ENCODE measurements around the gene MARS1. TPM values are rescaled to one million over a fixed set of nuclear protein-coding genes. Genes with fewer than 3 reads are reported as not detected.
A peak's percentile ranks its signal among the peaks of the same experiment; 100 is the strongest.
"Not testable (repeated sequence)": the region's sequence is repeated elsewhere in the genome, so short reads cannot be mapped to it uniquely, and the experiment has no call there.

Gene MARS1
- total RNA-seq, 1 donor from 2014 or later, result 72.9 TPM

DNA sequence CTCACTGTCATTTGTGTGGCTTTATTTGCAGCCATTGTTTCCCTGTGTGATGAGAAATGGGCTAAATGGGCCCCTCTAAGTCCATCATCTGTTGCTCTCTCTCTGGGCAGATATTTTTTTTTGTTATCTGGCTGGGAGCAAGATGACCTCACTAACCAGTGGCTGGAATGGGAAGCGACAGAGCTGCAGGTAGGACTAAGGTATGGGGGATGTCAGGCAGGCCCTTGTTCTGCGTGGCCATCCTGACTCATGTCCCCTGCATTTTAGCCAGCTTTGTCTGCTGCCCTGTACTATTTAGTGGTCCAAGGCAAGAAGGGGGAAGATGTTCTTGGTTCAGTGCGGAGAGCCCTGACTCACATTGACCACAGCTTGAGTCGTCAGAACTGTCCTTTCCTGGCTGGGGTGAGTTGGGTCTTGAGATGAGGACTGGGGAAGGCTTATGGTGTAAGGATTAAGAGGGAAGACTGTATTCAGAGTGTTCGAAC is 1.3 kb downstream of the MARS1 start:
- no peak for DNase-seq (ENCODE audit: low read depth in 2 of 2)

DNA sequence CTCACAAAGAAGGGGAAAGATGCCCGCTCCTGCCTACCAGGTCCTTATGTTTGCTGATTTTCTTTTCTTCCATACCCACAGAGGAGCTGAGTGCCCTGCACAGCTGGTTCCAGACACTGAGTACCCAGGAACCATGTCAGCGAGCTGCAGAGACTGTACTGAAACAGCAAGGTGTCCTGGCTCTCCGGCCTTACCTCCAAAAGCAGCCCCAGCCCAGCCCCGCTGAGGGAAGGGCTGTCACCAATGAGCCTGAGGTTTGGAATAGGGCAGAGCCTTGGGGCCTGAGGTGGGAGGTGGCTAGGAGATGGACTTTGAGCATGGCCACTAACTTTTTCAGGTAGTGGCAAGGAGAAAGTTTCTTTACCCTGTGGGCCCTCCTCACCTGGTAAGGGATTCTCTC is 2.3 kb downstream of the MARS1 start:
- no peak for DNase-seq (ENCODE audit: low read depth in 2 of 2)

- no peak for DNase-seq (ENCODE audit: low read depth in 2 of 2)
Observed at GRCh38 chr12:57491393-57492280, 3.8 kb downstream of the MARS1 start.

- not testable (repeated sequence) for DNase-seq (ENCODE audit: low read depth in 2 of 2)
Observed at GRCh38 chr12:57495051-57495701, 7.3 kb downstream of the MARS1 start.

GRCh38 chr12:57496822-57497221 is 9.0 kb downstream of the MARS1 start:
- DNase-seq (ENCODE audit: low read depth in 2 of 2), result no peak

GRCh38 chr12:57497223-57498131 is 9.6 kb downstream of the MARS1 start:
- DNase-seq (ENCODE audit: low read depth in 2 of 2), result no peak

GRCh38 chr12:57498132-57498502 is 10.2 kb downstream of the MARS1 start:
- no peak for DNase-seq (ENCODE audit: low read depth in 2 of 2)

GRCh38 chr12:57498571-57498970 is 10.7 kb downstream of the MARS1 start:
- no peak for DNase-seq (ENCODE audit: low read depth in 2 of 2)

- no peak for DNase-seq (ENCODE audit: low read depth in 2 of 2)
Observed at GRCh38 chr12:57500213-57500612, 12.3 kb downstream of the MARS1 start.

- DNase-seq (ENCODE audit: low read depth in 2 of 2), result not testable (repeated sequence)
Observed at GRCh38 chr12:57502311-57502969, 14.6 kb downstream of the MARS1 start.

GRCh38 chr12:57506541-57506940 is 18.7 kb downstream of the MARS1 start:
- DNase-seq (ENCODE audit: low read depth in 2 of 2), result not testable (repeated sequence)

DNA sequence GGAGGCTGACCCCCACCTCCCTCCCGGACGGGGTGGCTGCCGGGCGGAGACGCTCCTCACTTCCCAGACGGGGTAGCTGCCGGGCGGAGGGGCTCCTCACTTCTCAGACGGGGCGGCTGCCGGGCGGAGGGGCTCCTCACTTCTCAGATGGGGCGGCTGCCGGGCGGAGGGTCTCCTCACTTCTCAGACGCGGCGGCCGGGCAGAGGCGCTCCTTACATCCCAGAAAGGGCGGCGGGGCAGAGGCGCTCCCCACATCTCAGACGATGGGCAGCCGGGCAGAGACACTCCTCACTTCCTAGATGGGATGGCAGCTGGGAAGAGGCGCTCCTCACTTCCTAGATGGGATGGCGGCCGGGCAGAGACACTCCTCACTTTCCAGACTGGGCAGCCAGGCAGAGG is 19.9 kb downstream of the MARS1 start:
- not testable (repeated sequence) for DNase-seq (ENCODE audit: low read depth in 2 of 2)

DNA sequence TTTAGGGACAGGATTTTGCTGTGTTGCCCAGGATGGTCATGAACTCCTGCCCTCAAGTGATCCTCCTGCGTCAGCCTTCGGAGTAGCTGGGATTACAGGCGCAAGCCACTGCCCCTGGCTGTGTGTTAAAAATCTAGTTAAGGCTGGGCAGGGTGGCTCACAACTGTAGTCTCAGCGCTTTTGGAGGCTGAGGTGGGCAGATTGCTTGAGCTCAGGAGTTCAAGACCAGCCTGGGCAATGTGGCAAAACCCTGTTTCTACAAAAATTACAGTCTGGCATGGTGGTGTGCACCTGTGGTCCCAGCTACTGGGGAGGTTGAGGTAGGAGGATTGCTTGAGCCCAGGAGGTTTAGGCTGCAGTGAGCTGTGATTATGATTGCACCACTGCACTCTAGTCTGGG is 23.3 kb downstream of the MARS1 start:
- no peak for DNase-seq (ENCODE audit: low read depth in 2 of 2)

GRCh38 chr12:57511588-57512325 is 23.9 kb downstream of the MARS1 start:
- no peak for DNase-seq (ENCODE audit: low read depth in 2 of 2)

GRCh38 chr12:57512665-57513064 is 24.8 kb downstream of the MARS1 start:
- DNase-seq (ENCODE audit: low read depth in 2 of 2), result no peak

GRCh38 chr12:57513266-57513665 is 25.4 kb downstream of the MARS1 start:
- DNase-seq (ENCODE audit: low read depth in 2 of 2), result no peak

- DNase-seq (ENCODE audit: low read depth in 2 of 2), result not testable (repeated sequence)
Observed at GRCh38 chr12:57513677-57514076, 25.8 kb downstream of the MARS1 start.

DNA sequence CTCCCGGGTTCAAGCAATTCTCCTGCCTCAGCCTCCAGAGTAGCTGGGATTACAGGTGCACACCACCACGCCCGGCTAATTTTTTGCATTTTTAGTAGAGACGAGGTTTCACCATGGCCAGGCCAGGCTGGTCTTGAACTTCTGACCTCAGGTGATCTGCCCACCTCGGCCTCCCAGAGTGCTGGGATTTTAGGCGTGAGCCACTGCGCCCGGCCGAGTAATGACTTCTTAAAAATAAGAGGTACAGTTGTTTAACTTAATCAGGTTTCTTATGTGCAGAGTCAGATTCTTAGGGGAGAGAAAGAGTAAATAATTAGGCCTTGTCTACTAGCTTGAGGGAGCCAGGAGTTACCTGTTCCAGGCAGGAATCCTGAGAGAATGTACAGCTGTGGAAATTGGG is 26.4 kb downstream of the MARS1 start:
- DNase-seq (ENCODE audit: low read depth in 2 of 2), result not testable (repeated sequence)

GRCh38 chr12:57514720-57515407 is 27.0 kb downstream of the MARS1 start:
- peak in 1 of 2 donors; percentile 39 for DNase-seq (ENCODE audit: low read depth in 2 of 2)

DNA sequence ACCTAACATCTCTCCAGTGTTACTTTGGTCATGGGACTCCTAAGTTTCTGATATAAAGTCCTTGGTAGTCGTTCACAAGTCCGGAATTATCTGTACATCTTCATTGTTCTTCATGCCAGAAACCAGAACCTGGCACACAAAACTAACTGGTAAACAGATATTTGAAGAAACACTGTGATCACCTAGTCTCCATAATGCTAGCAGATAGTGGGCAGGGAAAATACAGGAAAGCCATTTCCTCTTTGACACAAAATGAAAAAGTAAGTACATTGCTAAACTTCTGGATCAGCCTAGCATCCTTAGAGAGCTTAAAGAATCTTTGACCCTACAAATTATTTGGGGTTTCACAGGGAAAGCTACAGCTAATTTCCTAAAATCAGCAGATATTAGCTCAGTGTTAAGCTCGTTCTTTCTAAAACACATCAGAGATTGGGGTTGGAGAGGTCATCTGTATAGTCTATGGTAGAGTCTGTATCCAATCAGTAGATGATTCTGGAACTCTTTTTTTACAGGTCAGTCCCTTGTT is 27.6 kb downstream of the MARS1 start:
- DNase-seq (ENCODE audit: low read depth in 2 of 2), result no peak

All from dermis microvascular lymphatic vessel endothelial cell (primary cell).